Neural cell (in vitro differentiated cells): Measurements from ENCODE around the gene COQ9. TPM values are rescaled to one million over a fixed set of nuclear protein-coding genes. Genes with fewer than 3 reads are reported as not detected.

ENCODE experiments used
- H2AFZ ChIP-seq: fragments of 200-600, 300-800 bp; sonication (generic), shearing (Covaris generic); 2 replicates; pipeline ENCODE4 v1.6.0; 2014; ENCODE audit warnings: low read depth, mild to moderate bottlenecking, antibody characterized with exemption, low read length, moderate library complexity
- H3F3A ChIP-seq: fragments of 200-600 bp; shearing (Covaris generic); 2 replicates; pipeline ENCODE4 v1.6.1; 2016; ENCODE audit warnings: mild to moderate bottlenecking, moderate library complexity, mixed read lengths, antibody characterized with exemption, low read length; ENCODE audit not compliant: insufficient read depth, poor library complexity, severe bottlenecking
- H3K27ac ChIP-seq: fragments of 200-600, 300-800 bp; sonication (generic), shearing (Covaris generic); 2 replicates; pipeline ENCODE4 v1.5.1; 2014; ENCODE audit warnings: mild to moderate bottlenecking, low read length, moderate library complexity
- H3K27me3 ChIP-seq: fragments of 300-800, 200-600 bp; sonication (generic), shearing (Covaris generic); 2 replicates; pipeline ENCODE4 v1.6.0; 2014; ENCODE audit warnings: mild to moderate bottlenecking, low read depth, low read length, moderate library complexity; ENCODE audit not compliant: insufficient read depth
- H3K36me3 ChIP-seq: fragments of 300-800, 200-600 bp; sonication (generic), shearing (Covaris generic); 2 replicates; pipeline ENCODE4 v1.5.1; 2014; ENCODE audit warnings: mild to moderate bottlenecking, antibody characterized with exemption, low read length, moderate library complexity; ENCODE audit not compliant: insufficient read depth
- H3K4me2 ChIP-seq: fragments of 300-800, 200-600 bp; sonication (generic), shearing (Covaris generic); 2 replicates; pipeline ENCODE4 v1.6.0; 2014; ENCODE audit warnings: mild to moderate bottlenecking, low read length
- H3K4me3 ChIP-seq: fragments of 300-800, 200-600 bp; sonication (generic), shearing (Covaris generic); 2 replicates; pipeline ENCODE4 v1.5.1; 2014; ENCODE audit warnings: mild to moderate bottlenecking, low read length, moderate library complexity
- H3K79me2 ChIP-seq: fragments of 200-600 bp; shearing (Covaris generic); replicated peaks from 2 replicates; pipeline ENCODE4 v1.6.0; 2014; ENCODE audit warnings: mild to moderate bottlenecking, low read length, moderate library complexity; ENCODE audit not compliant: insufficient read depth
- H3K9ac ChIP-seq: fragments of 300-800, 200-600 bp; sonication (generic), shearing (Covaris generic); 2 replicates; pipeline ENCODE4 v1.6.1; 2016; ENCODE audit warnings: mild to moderate bottlenecking, low read length, mixed read lengths
- H3K9me2 ChIP-seq: fragments of 200-600 bp; shearing (Covaris generic); 2 replicates; pipeline ENCODE4 v1.6.1; 2016; ENCODE audit warnings: mild to moderate bottlenecking, low read length, mixed read lengths; ENCODE audit not compliant: insufficient read depth
- H3K9me3 ChIP-seq: fragments of 200-600, 300-800 bp; sonication (generic), shearing (Covaris generic); 2 replicates; pipeline ENCODE4 v1.6.1; 2016; ENCODE audit warnings: mild to moderate bottlenecking, mixed run types, low read length, moderate library complexity, mixed read lengths
- H4K20me1 ChIP-seq: fragments of 200-600 bp; shearing (Covaris generic); 2 replicates; pipeline ENCODE4 v1.6.1; 2016; ENCODE audit warnings: mild to moderate bottlenecking, mixed run types; ENCODE audit not compliant: insufficient read depth
- CTCF ChIP-seq: fragments of 450-650 bp; IDR thresholded peaks from 2 replicates; pipeline ENCODE4 v1.5.1; 2014; ENCODE audit warnings: antibody characterized with exemption, mild to moderate bottlenecking, moderate library complexity; ENCODE audit not compliant: poor library complexity, severe bottlenecking
- EP300 ChIP-seq: fragments of 450-650 bp; conservative IDR thresholded peaks from 2 replicates; pipeline ENCODE4 v1.6.1; 2014; ENCODE audit warnings: antibody characterized with exemption, mild to moderate bottlenecking, moderate library complexity; ENCODE audit not compliant: poor library complexity, severe bottlenecking
- EZH2 ChIP-seq: fragments of 200-600, 300-800 bp; shearing (Covaris generic), sonication (generic); IDR thresholded peaks from 2 replicates; pipeline ENCODE4 v1.6.1; 2014; ENCODE audit warnings: antibody characterized with exemption, low read length, borderline replicate concordance, mild to moderate bottlenecking; ENCODE audit not compliant: insufficient read depth, poor library complexity, severe bottlenecking
- MXI1 ChIP-seq: fragments of 450-650 bp; conservative IDR thresholded peaks from 2 replicates; pipeline ENCODE4 v1.6.1; 2014; ENCODE audit warnings: antibody characterized with exemption, mild to moderate bottlenecking; ENCODE audit not compliant: poor library complexity, severe bottlenecking
- RAD21 ChIP-seq: fragments of 450-650 bp; conservative IDR thresholded peaks from 2 replicates; pipeline ENCODE4 v1.6.1; 2014; ENCODE audit warnings: antibody characterized with exemption, mild to moderate bottlenecking, moderate library complexity
- REST ChIP-seq: IDR thresholded peaks from 2 replicates; pipeline ENCODE4 v1.6.1; 2012; ENCODE audit warnings: borderline replicate concordance
- SMC3 ChIP-seq: fragments of 450-650 bp; conservative IDR thresholded peaks from 2 replicates; pipeline ENCODE4 v1.6.1; 2014; ENCODE audit warnings: antibody characterized with exemption, mild to moderate bottlenecking, moderate library complexity; ENCODE audit not compliant: poor library complexity
- TAF1 ChIP-seq: IDR thresholded peaks from 2 replicates; pipeline ENCODE4 v1.6.1; 2012; ENCODE audit warnings: low read depth
- polyA plus RNA-seq: library from polyadenylated mRNA; depleted of rRNA; stranded (reverse); fragments of >200 nt; gene quantifications from 2 replicates; pipeline ENCODE4 v1.2.3, GENCODE V29; 2014

COQ9 gene
- polyA plus RNA-seq, 1 donor from 2014 or later, result 78.7 TPM

GRCh38 chr16:57502048-57502775 lies 54.9 kb downstream of the COQ9 start:
- H3K79me2 ChIP-seq, result no peaks in the 10 kb centered on the region
- no peaks in the 10 kb centered on the region for H4K20me1 ChIP-seq
- H3K4me3 ChIP-seq, result no peak overlapping the region
- no peaks in the 10 kb centered on the region for H3K9me3 ChIP-seq
- H3K9me2 ChIP-seq, result no peaks in the 10 kb centered on the region
- no peak overlapping the region for H3K9ac ChIP-seq
- no peak overlapping the region for H3K4me2 ChIP-seq
- H3K27ac ChIP-seq, result no peak overlapping the region
- no peaks in the 10 kb centered on the region for H3K36me3 ChIP-seq
- no peak overlapping the region for H2AFZ ChIP-seq
- no peaks in the 10 kb centered on the region for H3K27me3 ChIP-seq
- no peak for TF ChIP-seq RAD21
- TF ChIP-seq MXI1, result no peak
- no peak for TF ChIP-seq REST
- no peaks in the 10 kb centered on the region for H3F3A ChIP-seq

GRCh38 chr16:57503366-57503765 lies 56.1 kb downstream of the COQ9 start:
- H3K9ac ChIP-seq, result no peak overlapping the region
- H3K79me2 ChIP-seq, result no peaks in the 10 kb centered on the region
- no peak overlapping the region for H3K4me3 ChIP-seq
- H3K36me3 ChIP-seq, result no peaks in the 10 kb centered on the region
- H4K20me1 ChIP-seq, result no peaks in the 10 kb centered on the region
- H3F3A ChIP-seq, result no peaks in the 10 kb centered on the region
- no peaks in the 10 kb centered on the region for H3K27me3 ChIP-seq
- H3K4me2 ChIP-seq, result no peak overlapping the region
- H3K9me3 ChIP-seq, result no peaks in the 10 kb centered on the region
- no peaks in the 10 kb centered on the region for H3K9me2 ChIP-seq
- H3K27ac ChIP-seq, result no peak overlapping the region
- TF ChIP-seq REST (no peak), SMC3 (no peak), EP300 (no peak), MXI1 (no peak), EZH2 (no peak), CTCF (no peak), TAF1 (no peak), RAD21 (no peak)
- H2AFZ ChIP-seq, result no peak overlapping the region
